GM19328 (cell line): ENCODE measurements around the gene LRCOL1.

Experiments used
- ATAC-seq: cut with Tn5 transposase; IDR thresholded peaks from one replicate; pipeline ENCODE4 v1.9.1; 2021; ENCODE audit warnings: mild to moderate bottlenecking, moderate library complexity; ENCODE audit not compliant: unreplicated experiment

The LRCOL1 gene

DNA sequence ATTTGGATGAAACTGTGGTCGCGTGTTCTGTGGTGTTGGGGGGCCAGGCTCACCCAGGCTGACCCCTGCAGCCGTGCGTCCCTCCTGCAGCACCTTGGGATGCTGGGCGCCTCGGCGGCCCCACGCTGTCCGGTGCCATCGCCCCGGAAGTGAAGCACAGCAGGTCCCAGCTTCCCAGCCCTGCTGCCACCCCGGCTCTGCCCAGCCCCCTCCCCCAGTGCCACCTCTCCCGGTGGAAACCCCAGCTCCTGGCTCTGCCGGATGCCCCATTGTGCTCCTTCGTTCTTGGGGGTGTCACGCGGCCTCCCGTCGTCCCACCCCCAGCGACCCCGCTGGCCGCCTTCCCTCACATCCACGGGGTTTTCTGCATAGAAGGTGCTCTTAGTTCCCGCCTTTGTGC lies 25.2 kb downstream of the LRCOL1 start:
- no peak for ATAC-seq

- ATAC-seq: no peak
These were observed 26.0 kb downstream of the LRCOL1 start for GRCh38 chr12:132584429-132584828.

- no peak for ATAC-seq
These were observed 26.6 kb downstream of the LRCOL1 start for GRCh38 chr12:132583736-132584135.

DNA sequence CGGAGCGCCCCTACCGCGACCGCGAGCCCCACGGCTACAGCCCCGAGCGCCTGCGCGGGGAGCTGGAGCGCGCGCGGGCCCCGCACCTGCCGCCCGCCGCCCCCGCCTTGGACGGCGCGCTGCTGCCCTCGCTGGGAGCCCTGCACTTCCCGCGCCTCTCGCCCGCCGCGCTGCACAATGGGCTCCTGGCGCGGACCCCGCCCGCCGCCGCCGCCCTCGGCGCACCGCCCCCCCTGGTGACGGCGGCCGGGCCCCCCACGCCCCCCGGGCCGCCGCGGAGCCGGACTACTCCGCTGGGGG lies 27.0 kb downstream of the LRCOL1 start:
- ATAC-seq: no peak

DNA sequence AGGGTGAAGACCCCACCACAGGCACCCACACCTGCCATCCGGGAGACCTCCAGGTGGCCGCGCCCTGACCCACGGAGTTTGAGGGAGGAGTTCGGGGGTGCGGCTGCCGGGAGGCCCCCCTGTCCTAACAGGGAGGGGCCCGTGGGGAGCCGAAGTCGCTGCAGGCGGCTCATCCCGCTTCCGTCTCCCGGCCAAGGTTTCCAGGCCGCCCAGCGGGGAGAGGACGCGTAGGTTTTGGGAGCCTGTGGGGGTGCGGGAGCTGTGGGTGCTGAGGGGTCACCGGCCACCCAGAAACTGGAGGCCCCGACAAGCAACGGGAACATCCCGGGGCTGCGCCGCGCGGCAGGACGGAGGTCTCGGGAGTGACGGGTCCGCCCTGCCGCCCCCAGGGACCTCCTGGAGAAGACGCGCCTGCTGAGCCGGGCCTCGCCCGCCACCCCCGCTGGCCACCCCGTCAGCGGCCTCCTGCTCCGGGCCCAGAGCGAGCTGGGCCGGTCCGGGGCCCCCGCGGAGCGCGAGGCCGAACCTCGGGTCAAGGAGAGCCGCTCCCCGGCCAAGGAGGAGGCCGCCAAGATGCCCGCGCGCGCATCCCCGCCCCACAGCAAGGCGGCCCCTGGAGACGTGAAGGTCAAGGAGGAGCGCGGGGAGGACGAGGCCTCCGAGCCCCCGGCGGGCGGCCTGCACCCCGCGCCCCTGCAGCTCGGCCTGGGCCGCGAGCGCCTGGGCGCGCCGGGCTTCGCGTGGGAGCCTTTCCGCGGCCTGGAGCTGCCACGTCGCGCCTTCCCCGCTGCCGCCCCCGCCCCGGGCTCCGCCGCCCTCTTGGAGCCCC lies 27.6 kb downstream of the LRCOL1 start:
- no peak for ATAC-seq

GRCh38 chr12:132582058-132582420 lies 28.3 kb downstream of the LRCOL1 start:
- no peak for ATAC-seq

DNA sequence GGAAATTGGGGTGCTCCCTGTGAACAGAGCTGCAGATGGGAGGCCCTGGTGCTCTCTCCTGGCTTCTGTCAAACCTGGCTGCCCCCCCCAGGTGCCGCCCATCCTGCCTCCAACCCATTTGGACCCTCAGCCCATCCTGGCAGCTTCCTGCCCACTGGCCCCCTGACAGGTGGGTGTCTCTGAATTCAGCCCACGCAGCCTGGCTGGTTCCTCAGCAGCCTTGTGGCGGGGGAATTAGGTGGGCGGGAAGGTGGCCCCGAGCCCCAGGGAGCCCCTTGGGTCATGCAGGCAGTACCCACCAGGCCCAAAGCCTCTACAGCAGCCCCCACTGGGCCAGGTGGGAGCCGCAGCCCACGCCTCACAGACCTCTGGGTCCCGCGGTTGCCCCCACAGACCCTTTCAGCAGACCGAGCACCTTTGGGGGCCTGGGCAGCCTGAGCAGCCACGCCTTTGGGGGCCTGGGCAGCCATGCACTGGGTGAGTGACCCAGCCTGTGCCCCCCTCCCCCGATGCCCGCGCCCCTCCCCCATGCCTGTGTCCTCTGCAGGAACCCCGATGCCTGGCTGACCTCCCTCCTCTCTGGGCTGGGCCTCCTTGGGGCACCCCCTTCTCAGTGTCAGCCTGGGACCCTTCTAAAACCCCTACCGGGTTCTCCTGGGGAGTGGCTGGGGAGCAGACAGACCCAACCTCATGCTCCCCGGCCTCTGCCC lies 28.9 kb downstream of the LRCOL1 start:
- ATAC-seq: no peak

- ATAC-seq: no peak
These were observed 29.6 kb downstream of the LRCOL1 start for GRCh38 chr12:132580701-132581292.

DNA sequence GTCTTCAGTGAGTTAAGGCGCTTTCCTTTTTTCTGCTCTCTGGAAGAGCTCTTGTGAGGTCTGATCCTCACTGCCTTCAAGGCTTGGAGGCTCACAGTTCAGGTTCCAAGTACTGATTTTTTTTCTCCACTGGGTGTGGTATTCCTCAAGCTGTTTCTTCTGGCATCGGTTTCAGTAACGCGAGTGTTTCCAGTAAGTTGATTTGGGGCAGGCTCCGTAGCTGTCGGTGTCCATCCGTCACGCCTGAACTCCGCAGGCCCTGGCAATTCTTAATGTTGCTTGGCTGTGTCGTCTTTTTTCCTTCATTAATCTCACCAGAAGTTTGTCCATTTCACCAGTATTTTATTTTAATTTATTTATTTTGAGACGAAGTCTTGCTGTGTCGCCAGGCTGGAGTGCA lies 30.6 kb downstream of the LRCOL1 start:
- no peak for ATAC-seq

GRCh38 chr12:132578826-132579225 lies 31.6 kb downstream of the LRCOL1 start:
- ATAC-seq: no peak

DNA sequence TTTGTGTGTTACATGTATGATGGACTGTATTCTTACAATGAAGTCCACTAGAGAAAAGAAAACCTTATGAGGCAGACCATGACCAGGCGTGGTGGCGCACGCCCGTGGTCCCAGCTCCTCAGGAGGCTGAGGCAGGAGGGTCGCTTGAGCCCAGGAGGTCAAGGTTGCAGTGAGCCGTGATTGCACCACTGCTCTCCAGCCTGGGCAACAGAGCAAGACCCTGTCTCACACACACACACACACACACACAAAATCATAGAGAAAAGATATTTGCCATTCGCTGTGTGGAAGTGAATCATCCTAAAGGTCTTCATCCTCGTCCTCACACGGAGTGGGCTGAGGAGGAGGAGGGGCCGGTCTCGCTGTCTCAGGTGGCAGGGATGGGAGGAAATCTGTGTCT lies 32.3 kb downstream of the LRCOL1 start:
- no peak for ATAC-seq

GRCh38 chr12:132577191-132577920 lies 33.0 kb downstream of the LRCOL1 start:
- no peak for ATAC-seq

- no peak for ATAC-seq
These were observed 33.7 kb downstream of the LRCOL1 start for GRCh38 chr12:132576701-132577100.

DNA sequence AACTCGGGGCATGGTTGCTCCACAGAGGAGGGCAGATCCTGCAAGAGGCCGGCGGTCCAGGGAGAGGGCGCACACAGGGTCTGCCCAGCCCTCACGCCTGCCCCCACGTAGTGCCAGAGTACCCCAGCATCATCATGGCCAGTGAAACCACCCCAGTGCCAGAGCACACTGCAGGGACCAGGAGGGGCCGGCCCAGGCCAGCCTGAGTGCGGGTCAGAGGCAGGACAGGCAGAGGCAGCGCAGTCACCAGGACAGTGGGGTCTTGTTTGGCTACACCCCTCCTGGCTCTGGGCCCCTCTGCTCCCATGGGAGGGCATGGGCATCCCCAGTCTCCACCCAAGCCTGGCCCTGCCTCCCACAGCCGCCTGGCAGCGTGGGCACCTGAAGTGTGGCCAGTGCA lies 34.7 kb downstream of the LRCOL1 start:
- no peak for ATAC-seq

DNA sequence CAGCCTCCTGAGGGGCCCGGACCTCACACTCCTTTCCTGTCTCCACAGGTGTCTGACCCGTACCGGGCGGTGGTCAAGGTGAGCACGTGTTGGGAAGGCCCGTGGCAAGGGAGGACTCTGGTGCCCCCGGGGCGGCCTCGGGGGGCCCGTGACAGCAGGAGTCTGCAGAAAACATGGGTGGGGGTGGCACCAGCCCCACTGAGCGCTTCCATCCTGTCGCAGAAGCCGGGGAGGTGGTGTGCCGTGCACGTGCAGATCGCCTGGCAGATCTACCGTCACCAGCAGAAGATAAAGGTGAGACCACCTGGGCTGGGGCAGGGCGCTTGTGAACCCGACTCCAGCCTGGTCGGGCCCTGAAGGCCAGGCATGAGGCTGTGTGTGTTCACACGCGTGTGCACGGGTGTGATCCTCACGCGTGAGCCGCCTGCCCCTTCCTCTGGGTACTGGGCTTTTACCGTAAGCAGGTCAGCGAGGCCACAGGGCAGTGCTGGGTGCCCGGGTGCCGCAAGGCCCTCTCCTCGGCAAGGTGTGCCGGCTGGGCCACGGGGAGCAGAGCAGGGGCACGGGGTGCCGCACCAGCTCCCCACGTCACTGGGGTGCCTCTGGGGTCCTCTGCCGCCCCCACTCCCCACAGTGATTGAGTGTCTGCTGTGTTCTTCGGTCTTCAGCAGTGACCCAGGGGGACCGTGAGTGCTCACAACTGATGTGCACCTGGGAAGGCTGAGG lies 35.9 kb downstream of the LRCOL1 start:
- no peak for ATAC-seq

DNA sequence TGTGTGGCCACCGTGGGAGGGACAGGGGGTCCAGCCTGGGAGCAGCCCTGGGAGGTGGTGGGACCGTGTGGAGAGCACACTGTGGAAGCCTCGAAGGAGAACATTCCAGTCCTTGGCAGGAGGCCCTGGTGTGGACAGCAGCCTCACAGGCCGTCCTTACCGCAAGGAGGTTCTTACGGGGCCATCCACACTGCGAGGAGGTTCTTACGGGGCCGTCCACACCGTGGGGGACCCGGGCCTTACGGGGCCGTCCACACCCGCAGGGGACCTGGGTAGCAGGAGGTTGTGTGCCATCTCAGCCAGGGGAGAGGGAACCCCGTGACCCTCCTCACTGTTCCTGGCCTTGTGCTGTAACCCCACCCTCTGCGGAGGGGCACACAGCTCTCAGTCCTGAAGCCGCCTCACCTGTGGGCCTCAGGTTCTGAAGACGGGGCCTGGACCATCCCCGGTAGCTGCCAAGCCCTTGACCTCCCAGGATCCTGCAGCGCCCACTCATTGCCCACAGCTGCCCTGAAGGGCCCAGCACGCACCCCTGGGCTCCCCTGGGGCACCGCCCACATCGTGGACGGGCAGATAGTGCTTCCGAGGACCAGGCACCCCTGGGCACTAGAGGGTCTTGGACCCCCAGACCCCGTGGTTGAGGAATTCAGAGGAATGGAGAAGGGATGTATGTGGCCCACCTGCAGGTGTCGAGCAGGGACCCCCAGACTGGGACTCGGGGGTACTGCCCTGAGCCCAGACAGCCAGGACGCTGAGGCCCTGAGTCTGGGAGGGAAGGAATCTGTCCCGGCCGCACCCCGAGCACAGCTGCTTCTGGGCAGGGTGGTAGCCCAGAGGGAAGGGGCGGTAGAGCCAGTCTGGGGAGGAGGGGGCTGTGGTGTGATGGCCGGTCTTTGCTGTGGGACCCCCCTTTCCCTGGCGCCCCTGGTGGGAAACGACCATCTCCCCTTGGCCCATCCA lies 37.3 kb downstream of the LRCOL1 start:
- no peak for ATAC-seq

GRCh38 chr12:132572106-132572505 lies 38.3 kb downstream of the LRCOL1 start:
- no peak for ATAC-seq

GRCh38 chr12:132571598-132571997 lies 38.8 kb downstream of the LRCOL1 start:
- no peak for ATAC-seq

DNA sequence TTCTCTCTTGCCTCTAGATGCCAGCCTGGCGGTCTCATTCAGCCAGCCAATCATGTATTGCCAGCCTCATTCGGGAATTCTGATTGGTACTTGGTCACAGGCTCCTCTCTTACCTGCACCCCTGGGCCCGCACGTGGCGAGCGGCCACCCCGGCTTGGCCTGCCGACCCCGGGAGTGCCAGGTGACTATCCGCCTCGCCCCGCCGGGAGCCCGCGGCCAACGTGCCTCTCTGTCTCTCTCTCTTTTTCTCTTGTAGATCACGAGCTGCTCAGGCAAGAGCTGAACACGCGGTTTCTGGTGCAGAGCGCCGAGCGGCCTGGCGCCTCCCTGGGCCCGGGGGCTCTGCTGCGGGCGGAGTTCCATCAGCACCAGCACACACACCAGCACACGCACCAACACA lies 39.3 kb downstream of the LRCOL1 start:
- ATAC-seq: no peak

DNA sequence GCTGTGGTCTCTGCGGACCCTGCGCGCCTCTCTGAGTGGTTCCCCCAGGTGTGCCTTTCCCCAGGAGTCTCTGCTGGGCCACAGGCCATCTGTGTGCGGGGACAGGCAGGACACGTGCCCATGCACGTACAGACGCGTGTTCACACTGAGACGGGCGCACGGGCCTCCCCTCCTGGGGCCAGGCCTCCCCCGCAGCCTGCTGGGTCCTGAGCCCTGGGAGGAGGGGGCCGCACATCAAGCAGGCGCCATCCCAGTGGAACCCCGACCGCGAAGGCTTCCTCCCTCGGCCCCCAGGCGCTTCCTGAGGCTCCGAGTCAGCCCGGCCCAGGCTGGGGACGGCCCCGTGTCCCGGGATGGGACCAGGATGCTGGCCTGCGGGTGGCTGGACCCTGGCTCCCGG lies 39.7 kb downstream of the LRCOL1 start:
- no peak for ATAC-seq
